HCT116 (cell line): ENCODE data around the gene XPO1. TPM values are rescaled to one million over a fixed set of nuclear protein-coding genes. Genes with fewer than 3 reads are reported as not detected.

ENCODE experiments used
- ATAC-seq: fragments of 200-7000 bp; cut with Tn5 transposase; 2 replicates; pipeline ENCODE4 v1.9.1; 2020; ENCODE audit warnings: mild to moderate bottlenecking, moderate library complexity
- BruUV-seq: library from RNA; stranded (reverse); fragments of 400-500 nt; replicated peaks from 2 replicates; lab custom pipeline; 2021; lab: Mats Ljungman, UMichigan
- CTCF ChIA-PET: fragments of 300-600 bp; sonication (Branson Sonifier 250); formaldehyde crosslinking; loops from one replicate; lab custom pipeline; 2021; ENCODE audit warnings: antibody characterized with exemption; lab: Charles Lee
- POLR2A ChIA-PET: fragments of 300-600, 350-600 bp; sonication (Branson Sonifier 250); formaldehyde crosslinking; loops from one replicate; lab custom pipeline; 2021; ENCODE audit warnings: antibody characterized with exemption; lab: Charles Lee
- RAD21 ChIA-PET, 2 experiments: fragments of 300-600 bp; sonication (Branson Sonifier 250); formaldehyde crosslinking; loops; one replicate each; lab custom pipeline; 2023; ENCODE audit warnings: low total read pairs in 2 of 2; ENCODE audit not compliant: uncharacterized antibody in 2 of 2, unreplicated experiment in 2 of 2, low non-redundant PET in 1 of 2; lab: Charles Lee
- DNase-seq: peaks from one replicate; pipeline ENCODE4 v3.0.0-alpha.2; 2010; ENCODE audit warnings: low read depth, low spot score
- H2AFZ ChIP-seq: fragments of 200-600 bp; shearing (Covaris generic), sonication (generic); 2 replicates; pipeline ENCODE4 v1.6.1; 2017; ENCODE audit warnings: low read depth, mixed run types, mixed read lengths, antibody characterized with exemption, low read length; ENCODE audit not compliant: poor library complexity, severe bottlenecking
- H3K27ac ChIP-seq: 2 replicates; pipeline ENCODE4 v1.5.1; 2012; ENCODE audit warnings: low read depth, low read length
- H3K27me3 ChIP-seq: fragments of 200-600 bp; sonication (generic); 2 replicates; pipeline ENCODE4 v1.6.1; 2016; ENCODE audit warnings: mixed run types, low read length, mixed read lengths; ENCODE audit not compliant: insufficient read depth
- H3K36me3 ChIP-seq, 2 experiments: fragments of 200-500 bp in 1 of 2; fragments of 200-600 bp in 1 of 2; sonication (Bioruptor generic) in 1 of 2; sonication (generic) in 1 of 2; 2 replicates each; pipeline versions ENCODE4 v1.5.1 to v1.6.1; 2014 to 2016; ENCODE audit warnings: low read length in 2 of 2, inconsistent platforms in 1 of 2, mixed read lengths in 1 of 2, mixed run types in 1 of 2; ENCODE audit not compliant: insufficient read depth in 2 of 2, control insufficient read depth in 1 of 2
- H3K4me1 ChIP-seq, 2 experiments: fragments of 200-600 bp in 1 of 2; sonication (generic) in 1 of 2; 2 replicates each; pipeline versions ENCODE4 v1.5.1 to v1.6.1; 2012 to 2017; ENCODE audit warnings: low read length in 2 of 2, inconsistent platforms in 1 of 2, mild to moderate bottlenecking in 1 of 2, mixed read lengths in 1 of 2, mixed run types in 1 of 2, moderate library complexity in 1 of 2; ENCODE audit not compliant: insufficient read depth in 2 of 2, control insufficient read depth in 1 of 2
- H3K4me2 ChIP-seq: fragments of 200-600 bp; sonication (generic); 2 replicates; pipeline ENCODE4 v1.6.1; 2017; ENCODE audit warnings: mixed run types, low read length, mixed read lengths
- H3K4me3 ChIP-seq, 2 experiments: fragments of 200-600 bp in 1 of 2; sonication (generic) in 1 of 2; replicated peaks in 1 of 2; 2 replicates each; pipeline ENCODE4 v1.5.1; 2011 to 2016; ENCODE audit warnings: low read length in 2 of 2, control low read depth in 1 of 2, low read depth in 1 of 2, mild to moderate bottlenecking in 1 of 2, mixed read lengths in 1 of 2, mixed run types in 1 of 2
- H3K79me2 ChIP-seq: fragments of 200-600 bp; sonication (generic); 2 replicates; pipeline ENCODE4 v1.6.1; 2017; ENCODE audit warnings: mild to moderate bottlenecking, mixed run types, low read length, moderate library complexity, mixed read lengths; ENCODE audit not compliant: insufficient read depth
- H3K9ac ChIP-seq: fragments of 200-600 bp; sonication (generic); 2 replicates; pipeline ENCODE4 v1.6.1; 2016; ENCODE audit warnings: low read length, mixed read lengths
- H3K9me2 ChIP-seq: fragments of 200-600 bp; sonication (generic), shearing (Covaris generic); 2 replicates; pipeline ENCODE4 v1.6.1; 2017; ENCODE audit warnings: mixed run types, mild to moderate bottlenecking, moderate library complexity; ENCODE audit not compliant: insufficient read depth
- H3K9me3 ChIP-seq, 2 experiments: fragments of 200-500 bp in 1 of 2; fragments of 200-600 bp in 1 of 2; sonication (Bioruptor generic) in 1 of 2; sonication (generic) in 1 of 2; 2 replicates each; pipeline ENCODE4 v1.6.1; 2014 to 2017; ENCODE audit warnings: low read length in 2 of 2, mixed read lengths in 2 of 2, inconsistent platforms in 1 of 2, low read depth in 1 of 2, mild to moderate bottlenecking in 1 of 2, mixed run types in 1 of 2, moderate library complexity in 1 of 2; ENCODE audit not compliant: control insufficient read depth in 1 of 2, insufficient read depth in 1 of 2
- H4K20me1 ChIP-seq: fragments of 200-600 bp; sonication (generic), shearing (Covaris generic); 2 replicates; pipeline ENCODE4 v1.6.1; 2017; ENCODE audit warnings: mixed run types, mild to moderate bottlenecking, moderate library complexity; ENCODE audit not compliant: insufficient read depth
- CEBPB ChIP-seq: IDR thresholded peaks from 2 replicates; pipeline ENCODE4 v1.6.1; 2012; ENCODE audit warnings: low read depth
- EGR1 ChIP-seq: IDR thresholded peaks from 2 replicates; pipeline ENCODE4 v1.6.1; 2012; ENCODE audit warnings: low read depth
- EZH2phosphoT487 ChIP-seq: fragments of 200-600 bp; IDR thresholded peaks from 2 replicates; pipeline ENCODE4 v1.6.1; 2018; ENCODE audit warnings: antibody characterized with exemption, borderline replicate concordance
- JUND ChIP-seq: IDR thresholded peaks from 2 replicates; pipeline ENCODE4 v1.6.1; 2012
- SIN3A ChIP-seq: IDR thresholded peaks from 2 replicates; pipeline ENCODE4 v1.6.1; 2012; ENCODE audit warnings: low read depth
- SRF ChIP-seq: IDR thresholded peaks from 2 replicates; pipeline ENCODE4 v1.6.1; 2012; ENCODE audit warnings: low read depth
- YY1 ChIP-seq: IDR thresholded peaks from 2 replicates; pipeline ENCODE4 v1.6.1; 2011; ENCODE audit warnings: low read length, low read depth, moderate library complexity, mild to moderate bottlenecking; ENCODE audit not compliant: insufficient replicate concordance; ENCODE audit errors: extremely low read depth
- ZFX ChIP-seq: fragments of 450-650 bp; IDR thresholded peaks from 2 replicates; pipeline ENCODE4 v1.6.1; 2017
- intact Hi-C: fragments of 100-400 bp; cut with micrococcal nuclease; formaldehyde crosslinking; loops from 2 replicates; pipeline ENCODE4 v1.10.0; 2022
- total RNA-seq: library from RNA; stranded (reverse); gene quantifications from one replicate; pipeline ENCODE4 v1.2.1, GENCODE V29; 2021; ENCODE audit not compliant: unreplicated experiment
- TF ChIP-seq, protein P1 (sequence below): IDR thresholded peaks from 2 replicates; pipeline ENCODE4 v1.6.1; 2012
- TF ChIP-seq, protein P2 (sequence below): IDR thresholded peaks from 2 replicates; pipeline ENCODE4 v1.6.1; 2011; ENCODE audit warnings: mild to moderate bottlenecking, low read length, moderate library complexity; ENCODE audit not compliant: insufficient replicate concordance; ENCODE audit errors: extremely low read depth
- TF ChIP-seq, protein P3 (sequence below): IDR thresholded peaks from 2 replicates; pipeline ENCODE4 v1.6.1; 2012
- TF ChIP-seq, protein P4 (sequence below): IDR thresholded peaks from 2 replicates; pipeline ENCODE4 v1.6.1; 2012; ENCODE audit warnings: low read depth

Gene XPO1
- total RNA-seq, 1 experiment from 2014 or later: 184 TPM

DNA sequence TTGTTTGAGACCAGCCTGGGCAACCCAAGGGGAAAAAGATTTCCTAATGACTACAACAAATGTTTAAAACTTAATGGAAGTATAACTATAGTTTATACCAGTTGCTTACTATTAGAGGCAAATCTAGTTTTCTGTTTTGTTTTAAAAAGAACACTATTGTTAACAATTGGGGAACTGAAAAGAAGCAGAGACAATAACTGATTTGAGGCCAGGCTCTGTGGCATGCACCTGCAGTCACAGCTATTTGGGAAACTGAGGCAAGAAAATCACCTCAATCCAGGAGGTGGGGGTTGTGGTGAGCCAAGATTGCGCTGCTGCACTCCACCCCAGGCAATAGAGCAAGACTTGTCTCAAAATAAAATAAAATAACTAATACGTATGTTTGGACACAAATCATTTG is 39.1 kb downstream of the XPO1 start:
- Histone ChIP-seq H3K36me3 (peaks cover 53 to 62% of the 10 kb centered on the region in 2 experiments), H2AFZ (no peak overlapping the region), H4K20me1 (peaks cover 18% of the 10 kb centered on the region; the same call in 1 of the 2 replicates), H3K27ac (no peak overlapping the region), H3K9ac (no peak overlapping the region), H3K4me2 (no peak overlapping the region), H3K27me3 (no peaks in the 10 kb centered on the region), H3K79me2 (peaks cover 98% of the 10 kb centered on the region), H3K4me1 (no peaks in the 10 kb centered on the region), H3K4me3 (no peak overlapping the region), H3K9me3 (no peaks in the 10 kb centered on the region), H3K9me2 (no peaks in the 10 kb centered on the region)
- ChIA-PET CTCF (no interaction called here), RAD21 (no interaction called here), POLR2A (no interaction called here)
- no TSS peak for BruUV-seq
- TF ChIP-seq, protein P1, sequence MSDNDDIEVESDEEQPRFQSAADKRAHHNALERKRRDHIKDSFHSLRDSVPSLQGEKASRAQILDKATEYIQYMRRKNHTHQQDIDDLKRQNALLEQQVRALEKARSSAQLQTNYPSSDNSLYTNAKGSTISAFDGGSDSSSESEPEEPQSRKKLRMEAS: no peak
- TF ChIP-seq YY1 (no peak), SIN3A (no peak), SRF (no peak), EZH2phosphoT487 (no peak), CEBPB (no peak), JUND (no peak)
- TF ChIP-seq, protein P2, sequence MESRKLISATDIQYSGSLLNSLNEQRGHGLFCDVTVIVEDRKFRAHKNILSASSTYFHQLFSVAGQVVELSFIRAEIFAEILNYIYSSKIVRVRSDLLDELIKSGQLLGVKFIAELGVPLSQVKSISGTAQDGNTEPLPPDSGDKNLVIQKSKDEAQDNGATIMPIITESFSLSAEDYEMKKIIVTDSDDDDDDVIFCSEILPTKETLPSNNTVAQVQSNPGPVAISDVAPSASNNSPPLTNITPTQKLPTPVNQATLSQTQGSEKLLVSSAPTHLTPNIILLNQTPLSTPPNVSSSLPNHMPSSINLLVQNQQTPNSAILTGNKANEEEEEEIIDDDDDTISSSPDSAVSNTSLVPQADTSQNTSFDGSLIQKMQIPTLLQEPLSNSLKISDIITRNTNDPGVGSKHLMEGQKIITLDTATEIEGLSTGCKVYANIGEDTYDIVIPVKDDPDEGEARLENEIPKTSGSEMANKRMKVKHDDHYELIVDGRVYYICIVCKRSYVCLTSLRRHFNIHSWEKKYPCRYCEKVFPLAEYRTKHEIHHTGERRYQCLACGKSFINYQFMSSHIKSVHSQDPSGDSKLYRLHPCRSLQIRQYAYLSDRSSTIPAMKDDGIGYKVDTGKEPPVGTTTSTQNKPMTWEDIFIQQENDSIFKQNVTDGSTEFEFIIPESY: no peak
- intact Hi-C loops: no loop called here
- no peak for ATAC-seq
- no peak for DNase-seq

DNA sequence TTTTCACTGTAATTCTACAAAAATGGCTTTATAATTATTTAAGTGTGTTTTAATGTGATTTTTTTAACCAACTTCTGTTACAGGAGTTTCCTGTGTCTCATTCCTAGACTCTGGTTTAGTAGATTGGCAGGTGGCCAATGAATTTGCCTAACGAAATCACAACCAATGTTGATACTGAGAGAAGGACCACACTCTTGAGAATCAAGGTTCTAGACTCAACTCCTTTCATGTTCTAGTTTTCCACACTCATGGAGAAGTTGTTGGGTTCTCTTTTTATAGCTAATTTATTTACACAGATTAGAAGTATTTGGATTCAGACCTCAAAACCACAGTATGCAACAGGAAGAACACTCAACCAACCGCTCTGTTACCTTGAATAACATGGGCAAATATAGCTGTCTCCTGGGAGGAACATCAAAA is 44.6 kb downstream of the XPO1 start:
- BruUV-seq: no TSS peak
- no peak overlapping the region for H3K9ac ChIP-seq
- H3K4me1 ChIP-seq: no peaks in the 10 kb centered on the region
- CTCF ChIA-PET: no interaction called here
- no peaks in the 10 kb centered on the region for H3K27me3 ChIP-seq
- ATAC-seq (no peak), DNase-seq (no peak)
- no peak overlapping the region for H3K27ac ChIP-seq
- no peak overlapping the region for H3K4me2 ChIP-seq
- H3K79me2 ChIP-seq: peaks cover 92% of the 10 kb centered on the region
- H3K36me3 ChIP-seq: peaks cover 69 to 73% of the 10 kb centered on the region in 2 experiments
- no peak overlapping the region for H2AFZ ChIP-seq
- POLR2A ChIA-PET: no interaction called here
- no peaks in the 10 kb centered on the region for H3K9me2 ChIP-seq
- H3K4me3 ChIP-seq: no peak overlapping the region
- RAD21 ChIA-PET: no interaction called here
- intact Hi-C loops: no loop called here
- H4K20me1 ChIP-seq: peaks cover 12% of the 10 kb centered on the region; the same call in 1 of the 2 replicates
- no peaks in the 10 kb centered on the region for H3K9me3 ChIP-seq
- TF ChIP-seq, protein P2: no peak
- no peak for TF ChIP-seq ZFX
- no peak for TF ChIP-seq JUND
- TF ChIP-seq, protein P3, sequence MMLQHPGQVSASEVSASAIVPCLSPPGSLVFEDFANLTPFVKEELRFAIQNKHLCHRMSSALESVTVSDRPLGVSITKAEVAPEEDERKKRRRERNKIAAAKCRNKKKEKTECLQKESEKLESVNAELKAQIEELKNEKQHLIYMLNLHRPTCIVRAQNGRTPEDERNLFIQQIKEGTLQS: no peak
- no peak for TF ChIP-seq EGR1
- TF ChIP-seq, protein P4, sequence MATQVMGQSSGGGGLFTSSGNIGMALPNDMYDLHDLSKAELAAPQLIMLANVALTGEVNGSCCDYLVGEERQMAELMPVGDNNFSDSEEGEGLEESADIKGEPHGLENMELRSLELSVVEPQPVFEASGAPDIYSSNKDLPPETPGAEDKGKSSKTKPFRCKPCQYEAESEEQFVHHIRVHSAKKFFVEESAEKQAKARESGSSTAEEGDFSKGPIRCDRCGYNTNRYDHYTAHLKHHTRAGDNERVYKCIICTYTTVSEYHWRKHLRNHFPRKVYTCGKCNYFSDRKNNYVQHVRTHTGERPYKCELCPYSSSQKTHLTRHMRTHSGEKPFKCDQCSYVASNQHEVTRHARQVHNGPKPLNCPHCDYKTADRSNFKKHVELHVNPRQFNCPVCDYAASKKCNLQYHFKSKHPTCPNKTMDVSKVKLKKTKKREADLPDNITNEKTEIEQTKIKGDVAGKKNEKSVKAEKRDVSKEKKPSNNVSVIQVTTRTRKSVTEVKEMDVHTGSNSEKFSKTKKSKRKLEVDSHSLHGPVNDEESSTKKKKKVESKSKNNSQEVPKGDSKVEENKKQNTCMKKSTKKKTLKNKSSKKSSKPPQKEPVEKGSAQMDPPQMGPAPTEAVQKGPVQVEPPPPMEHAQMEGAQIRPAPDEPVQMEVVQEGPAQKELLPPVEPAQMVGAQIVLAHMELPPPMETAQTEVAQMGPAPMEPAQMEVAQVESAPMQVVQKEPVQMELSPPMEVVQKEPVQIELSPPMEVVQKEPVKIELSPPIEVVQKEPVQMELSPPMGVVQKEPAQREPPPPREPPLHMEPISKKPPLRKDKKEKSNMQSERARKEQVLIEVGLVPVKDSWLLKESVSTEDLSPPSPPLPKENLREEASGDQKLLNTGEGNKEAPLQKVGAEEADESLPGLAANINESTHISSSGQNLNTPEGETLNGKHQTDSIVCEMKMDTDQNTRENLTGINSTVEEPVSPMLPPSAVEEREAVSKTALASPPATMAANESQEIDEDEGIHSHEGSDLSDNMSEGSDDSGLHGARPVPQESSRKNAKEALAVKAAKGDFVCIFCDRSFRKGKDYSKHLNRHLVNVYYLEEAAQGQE: no peak
- no peak for TF ChIP-seq SRF
